GM12873 (cell line): ENCODE results near the gene PAX9.

ENCODE experiments used
- TF ChIP-seq, protein P1 (sequence below): IDR thresholded peaks from 2 replicates; pipeline ENCODE4 v1.5.1; 2012; ENCODE audit warnings: low read depth, mild to moderate bottlenecking, moderate library complexity, low read length, control low read depth; ENCODE audit not compliant: insufficient read depth; ENCODE audit errors: missing control alignments

Gene PAX9

DNA sequence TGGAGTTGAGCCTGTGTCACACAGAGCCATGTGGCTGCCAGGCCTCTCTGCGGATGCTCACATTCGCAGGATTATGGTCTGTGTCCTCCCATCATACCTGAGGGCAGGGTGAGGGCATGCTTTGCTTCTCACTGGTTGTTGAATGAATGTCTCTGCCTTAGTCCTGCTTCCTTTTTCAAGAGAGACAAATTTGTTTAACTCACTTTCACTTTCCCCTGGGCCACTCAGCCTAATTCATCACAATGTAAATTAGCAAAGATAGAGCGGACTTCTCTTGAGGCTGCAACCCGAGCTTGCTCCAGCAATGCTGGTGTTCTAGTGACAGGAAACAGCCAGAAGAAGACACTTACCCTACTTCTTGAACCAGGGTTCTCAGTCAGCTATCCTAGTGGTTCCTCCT is 35.5 kb upstream of the PAX9 start:
- TF ChIP-seq, protein P1, sequence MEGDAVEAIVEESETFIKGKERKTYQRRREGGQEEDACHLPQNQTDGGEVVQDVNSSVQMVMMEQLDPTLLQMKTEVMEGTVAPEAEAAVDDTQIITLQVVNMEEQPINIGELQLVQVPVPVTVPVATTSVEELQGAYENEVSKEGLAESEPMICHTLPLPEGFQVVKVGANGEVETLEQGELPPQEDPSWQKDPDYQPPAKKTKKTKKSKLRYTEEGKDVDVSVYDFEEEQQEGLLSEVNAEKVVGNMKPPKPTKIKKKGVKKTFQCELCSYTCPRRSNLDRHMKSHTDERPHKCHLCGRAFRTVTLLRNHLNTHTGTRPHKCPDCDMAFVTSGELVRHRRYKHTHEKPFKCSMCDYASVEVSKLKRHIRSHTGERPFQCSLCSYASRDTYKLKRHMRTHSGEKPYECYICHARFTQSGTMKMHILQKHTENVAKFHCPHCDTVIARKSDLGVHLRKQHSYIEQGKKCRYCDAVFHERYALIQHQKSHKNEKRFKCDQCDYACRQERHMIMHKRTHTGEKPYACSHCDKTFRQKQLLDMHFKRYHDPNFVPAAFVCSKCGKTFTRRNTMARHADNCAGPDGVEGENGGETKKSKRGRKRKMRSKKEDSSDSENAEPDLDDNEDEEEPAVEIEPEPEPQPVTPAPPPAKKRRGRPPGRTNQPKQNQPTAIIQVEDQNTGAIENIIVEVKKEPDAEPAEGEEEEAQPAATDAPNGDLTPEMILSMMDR = no peak

DNA sequence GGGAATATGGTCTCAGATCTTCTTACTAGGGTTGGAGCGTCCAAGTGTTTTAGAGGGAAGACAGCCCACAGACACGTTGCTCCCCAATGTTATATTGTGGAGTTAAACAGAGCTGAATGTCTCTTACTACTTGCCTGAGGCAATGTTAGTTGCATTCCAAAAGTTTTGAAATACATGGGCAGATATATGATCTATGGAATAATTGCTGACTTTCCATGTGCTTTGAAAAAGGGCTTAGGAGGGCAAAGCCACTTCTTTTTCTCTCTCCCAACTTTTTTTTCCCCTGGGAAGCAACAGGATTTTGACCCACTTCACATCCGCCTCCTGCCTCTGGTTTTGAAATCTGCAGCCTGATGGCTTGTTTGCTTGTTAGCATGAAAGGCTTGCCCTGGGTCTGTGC is 33.7 kb upstream of the PAX9 start:
- TF ChIP-seq, protein P1 = no peak

DNA sequence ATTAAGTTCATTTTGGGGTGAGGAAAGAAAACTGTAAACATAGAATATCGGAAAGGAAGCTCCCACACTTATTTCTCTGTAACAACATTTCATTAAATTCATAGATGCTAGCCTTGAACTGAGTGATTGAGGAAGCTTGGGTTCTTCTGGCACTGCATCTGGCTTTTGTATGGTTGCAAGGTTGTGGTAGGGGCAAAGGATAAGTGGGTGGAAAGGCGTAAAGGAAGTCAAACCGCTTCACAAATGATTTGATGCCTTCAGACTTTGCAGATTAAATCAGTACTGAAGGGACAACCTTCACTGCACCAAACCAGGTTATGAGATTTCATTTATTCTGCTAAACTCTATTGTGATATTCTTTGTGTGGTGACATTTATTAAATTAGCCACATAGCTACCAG is 28.1 kb upstream of the PAX9 start:
- TF ChIP-seq, protein P1 = no peak

DNA sequence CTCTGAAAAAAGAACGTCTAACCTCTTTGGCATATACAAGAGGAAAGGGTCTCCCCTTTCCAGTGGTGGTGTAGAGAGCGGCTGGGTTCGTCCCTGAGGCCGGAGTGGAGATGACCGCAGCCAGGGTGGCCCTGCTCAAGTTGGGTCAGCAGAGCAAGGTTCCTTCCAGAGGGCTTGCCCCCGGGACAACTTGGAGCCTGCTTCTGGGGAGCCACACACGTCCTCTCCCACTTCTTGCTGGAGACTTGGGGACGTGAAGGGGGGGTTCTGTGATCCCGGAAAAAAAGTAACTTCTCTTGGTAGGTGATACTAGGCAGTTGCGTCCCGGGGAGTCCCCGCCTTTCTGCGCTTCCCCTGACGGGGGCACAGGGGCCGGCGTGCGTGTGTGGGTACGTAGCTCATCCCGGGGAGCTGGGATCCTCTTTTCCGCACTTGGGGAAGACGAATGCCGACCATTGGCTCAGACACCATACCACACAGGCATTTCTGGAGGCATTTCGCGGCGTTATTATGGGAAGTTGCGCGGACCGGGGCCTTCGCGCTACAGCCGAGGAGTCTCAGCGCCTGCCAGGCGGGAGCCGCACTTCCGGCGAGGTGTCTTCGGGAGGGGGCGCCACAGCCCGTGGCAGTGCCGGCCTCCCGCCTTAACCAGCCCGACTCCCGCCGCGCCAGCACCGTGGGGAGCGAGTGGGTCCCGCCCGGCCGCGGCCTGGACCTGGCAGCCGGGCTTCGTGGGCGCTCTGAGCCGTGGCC is 14.8 kb upstream of the PAX9 start:
- TF ChIP-seq, protein P1 = no peak

DNA sequence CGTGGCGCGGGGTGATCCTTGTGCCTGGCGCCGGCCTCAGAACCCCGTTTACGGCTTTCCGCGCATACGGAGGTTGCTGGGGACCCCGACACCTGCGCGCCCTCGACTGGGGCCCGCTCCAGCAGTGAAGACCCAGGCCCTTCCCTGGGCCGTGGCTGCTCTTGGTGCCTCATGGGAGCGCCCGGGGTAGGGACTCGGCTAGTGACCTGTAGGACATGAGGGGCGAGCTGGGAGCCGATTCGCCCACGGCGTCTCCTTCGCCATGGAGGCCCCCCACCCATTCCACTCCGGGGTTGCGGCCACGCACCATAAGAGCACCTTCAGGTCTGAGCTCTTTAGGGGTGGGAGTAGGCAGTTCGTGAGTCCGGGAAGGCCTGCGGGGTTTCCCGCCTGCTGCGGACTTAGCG is 14.2 kb upstream of the PAX9 start:
- TF ChIP-seq, protein P1 = no peak

DNA sequence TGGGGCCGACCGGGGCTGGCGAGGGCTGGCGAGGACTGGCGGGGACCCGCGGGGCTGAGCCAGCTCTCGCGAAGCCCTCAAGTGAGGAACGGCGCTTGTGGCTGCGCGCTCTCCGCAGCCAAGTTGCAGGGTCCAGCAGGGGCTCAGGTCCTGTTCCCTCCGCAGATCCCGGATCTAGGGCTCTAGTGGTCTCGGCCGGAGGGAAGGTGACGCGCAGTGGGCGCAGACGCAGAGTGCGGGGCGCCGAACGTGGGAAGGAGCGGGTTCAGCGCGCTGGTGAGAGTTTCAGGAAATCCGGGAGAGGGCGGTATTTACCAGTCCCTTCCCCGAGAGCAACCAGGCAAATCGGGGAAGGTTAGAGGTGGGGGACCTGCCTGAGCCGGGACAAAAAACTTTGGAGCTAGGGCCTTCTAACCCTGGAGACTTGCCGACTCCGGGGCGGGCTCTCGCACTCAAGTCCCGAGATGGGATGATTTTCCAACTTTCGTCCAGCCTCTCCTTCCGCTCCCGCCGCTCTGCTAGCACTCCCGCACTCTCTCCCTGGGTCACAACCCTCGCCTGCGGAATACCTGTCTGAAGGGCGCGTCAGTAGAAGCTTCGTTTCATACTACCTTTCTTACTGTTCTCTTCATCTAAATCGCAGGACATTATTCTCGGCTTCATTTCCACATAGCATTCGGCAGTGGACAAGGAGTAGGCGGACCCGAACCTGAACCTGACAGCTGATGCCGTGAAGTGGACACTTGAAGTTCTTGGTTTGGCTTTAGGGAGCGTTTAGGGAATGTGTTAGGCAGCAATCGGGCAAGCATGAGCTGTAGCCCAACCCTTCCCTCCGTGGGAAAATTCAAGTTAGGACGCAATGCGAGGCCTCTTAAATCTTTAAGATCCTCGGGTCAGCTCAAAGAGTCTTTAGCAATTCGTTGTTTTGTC is 13.6 kb upstream of the PAX9 start:
- TF ChIP-seq, protein P1 = peak; percentile 9
